Prostate gland (tissue), 2 donors: ENCODE data around the gene RASSF1.

Experiments
- CTCF ChIP-seq, 4 experiments: fragments of 200-600 bp in 2 of 4; fragments of 450-650 bp in 2 of 4; sonication (generic) in 2 of 4; IDR thresholded peaks; 1 replicate in 3 of 4; 2 replicates in 1 of 4; pipeline ENCODE4 v1.5.1; 2016 to 2019; ENCODE audit warnings: antibody characterized with exemption in 4 of 4, mild to moderate bottlenecking in 2 of 4, moderate library complexity in 2 of 4
- POLR2AphosphoS5 ChIP-seq: sonication (generic); formaldehyde crosslinking; IDR thresholded peaks from one replicate; pipeline ENCODE4 v1.6.1; 2017; ENCODE audit warnings: antibody characterized with exemption

- peak in 2 of 4 experiments; percentile 13 to 14 for TF ChIP-seq CTCF (IDR thresholded peaks at IDR 0.05)
- peak; percentile 17 for TF ChIP-seq POLR2AphosphoS5
Measured at GRCh38 chr3:50336452-50337174, 4.0 kb downstream of the RASSF1 start.
